OCI-LY7 (cell line): ENCODE data around the gene TMEM144. TPM values are rescaled to one million over a fixed set of nuclear protein-coding genes. Genes with fewer than 3 reads are reported as not detected.

Experiments
- BruUV-seq: library from RNA; stranded (reverse); fragments of 400-500 nt; replicated peaks from 2 replicates; lab custom pipeline; 2021; lab: Mats Ljungman, UMichigan
- CTCF ChIA-PET: fragments of 300-600 bp; sonication (Branson Sonifier 250); formaldehyde crosslinking; loops from one replicate; lab custom pipeline; 2022; ENCODE audit warnings: antibody characterized with exemption; ENCODE audit not compliant: unreplicated experiment; lab: Charles Lee
- POLR2A ChIA-PET: fragments of 300-600 bp; sonication (Branson Sonifier 250); formaldehyde crosslinking; loops from one replicate; lab custom pipeline; 2022; ENCODE audit warnings: antibody characterized with exemption; lab: Charles Lee
- DNase-seq: peaks from one replicate; pipeline ENCODE4 v3.0.0-alpha.2; 2015; ENCODE audit warnings: low spot score
- H2AFZ ChIP-seq: fragments of 200-600 bp; sonication (generic), shearing (Covaris generic); 2 replicates; pipeline ENCODE4 v1.6.1; 2014; ENCODE audit warnings: mild to moderate bottlenecking, antibody characterized with exemption, low read length, moderate library complexity
- H3K27ac ChIP-seq: fragments of 200-600 bp; sonication (generic); 2 replicates; pipeline ENCODE4 v1.5.1; 2014; ENCODE audit warnings: mixed run types, low read depth, mild to moderate bottlenecking, moderate library complexity, low read length, inconsistent platforms; ENCODE audit not compliant: poor library complexity, severe bottlenecking
- H3K36me3 ChIP-seq: fragments of 200-600 bp; sonication (generic); 2 replicates; pipeline ENCODE4 v1.6.1; 2014; ENCODE audit warnings: mild to moderate bottlenecking, antibody characterized with exemption, low read length, moderate library complexity, mixed read lengths; ENCODE audit not compliant: insufficient read depth
- H3K4me1 ChIP-seq: fragments of 200-600 bp; sonication (generic); 2 replicates; pipeline ENCODE4 v1.5.1; 2014; ENCODE audit warnings: mild to moderate bottlenecking, low read length; ENCODE audit not compliant: insufficient read depth, poor library complexity, severe bottlenecking
- H3K4me2 ChIP-seq: fragments of 200-600 bp; sonication (generic); 2 replicates; pipeline ENCODE4 v1.6.1; 2014; ENCODE audit warnings: mild to moderate bottlenecking, low read length
- H3K4me3 ChIP-seq: fragments of 200-600 bp; sonication (generic); 2 replicates; pipeline ENCODE4 v1.5.1; 2014; ENCODE audit warnings: mild to moderate bottlenecking, low read depth, low read length; ENCODE audit not compliant: poor library complexity, severe bottlenecking
- H3K79me2 ChIP-seq: fragments of 200-600 bp; sonication (generic); 2 replicates; pipeline ENCODE4 v1.6.1; 2016; ENCODE audit warnings: low read depth, mild to moderate bottlenecking, low read length, moderate library complexity, mixed read lengths; ENCODE audit not compliant: insufficient read depth
- H3K9me2 ChIP-seq: fragments of 200-600 bp; sonication (generic); 2 replicates; pipeline ENCODE4 v1.6.1; 2016; ENCODE audit warnings: mild to moderate bottlenecking, low read length, mixed read lengths; ENCODE audit not compliant: insufficient read depth
- H3K9me3 ChIP-seq: fragments of 200-600 bp; sonication (generic); 2 replicates; pipeline ENCODE4 v1.6.1; 2014; ENCODE audit warnings: mild to moderate bottlenecking, mixed run types, low read length, mixed read lengths
- H4K20me1 ChIP-seq: fragments of 200-600 bp; sonication (generic); 2 replicates; pipeline ENCODE4 v1.6.1; 2014; ENCODE audit warnings: mild to moderate bottlenecking, antibody characterized with exemption, low read length, moderate library complexity, mixed read lengths; ENCODE audit not compliant: insufficient read depth
- EZH2phosphoT487 ChIP-seq: fragments of 200-600 bp; sonication (generic); IDR thresholded peaks from 2 replicates; pipeline ENCODE4 v1.6.1; 2018; ENCODE audit warnings: low read depth, borderline replicate concordance, mild to moderate bottlenecking, mixed run types, antibody characterized with exemption, low read length, moderate library complexity, mixed read lengths
- intact Hi-C: fragments of 100-400 bp; cut with micrococcal nuclease; formaldehyde crosslinking; loops from one replicate; pipeline ENCODE4 v1.10.0; 2022; ENCODE audit not compliant: unreplicated experiment
- total RNA-seq, 2 experiments: library from RNA; depleted of rRNA in 1 of 2; stranded (reverse); fragments of >200 nt in 1 of 2; shearing (Covaris generic) in 1 of 2; gene quantifications; 2 replicates each; pipeline ENCODE4 v1.2.3, GENCODE V29; 2014 to 2022
- TF ChIP-seq, protein P1 (sequence below): fragments of 200-600 bp; sonication (generic); conservative IDR thresholded peaks from 2 replicates; pipeline ENCODE4 v1.5.1; 2014; ENCODE audit warnings: mild to moderate bottlenecking, antibody characterized with exemption, low read length, moderate library complexity, mixed read lengths

Gene TMEM144
- total RNA-seq, 2 experiments from 2014 or later: 0.30 TPM; not detected in 1

DNA sequence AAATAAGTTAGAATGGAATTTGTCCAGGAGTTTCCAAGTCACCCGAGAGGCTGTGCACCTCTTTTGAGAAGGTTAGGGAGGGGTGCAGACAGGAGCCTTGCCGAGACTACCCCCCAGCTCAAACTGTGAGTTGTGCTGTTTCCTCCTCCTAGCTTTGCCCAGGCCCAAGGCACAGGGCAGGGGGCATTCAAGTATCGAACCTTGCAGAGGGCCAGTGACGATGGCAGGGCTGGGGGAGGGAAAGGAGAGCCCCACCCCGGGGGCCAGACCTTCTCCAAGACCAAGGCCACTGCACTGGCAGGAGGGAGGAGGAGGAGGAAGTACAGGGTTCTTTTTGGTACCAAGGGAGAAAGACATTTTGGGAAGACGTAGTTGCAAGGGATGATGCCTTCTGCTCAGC, 80.6 kb downstream of the TMEM144 start:
- POLR2A ChIA-PET: no interaction called here

DNA sequence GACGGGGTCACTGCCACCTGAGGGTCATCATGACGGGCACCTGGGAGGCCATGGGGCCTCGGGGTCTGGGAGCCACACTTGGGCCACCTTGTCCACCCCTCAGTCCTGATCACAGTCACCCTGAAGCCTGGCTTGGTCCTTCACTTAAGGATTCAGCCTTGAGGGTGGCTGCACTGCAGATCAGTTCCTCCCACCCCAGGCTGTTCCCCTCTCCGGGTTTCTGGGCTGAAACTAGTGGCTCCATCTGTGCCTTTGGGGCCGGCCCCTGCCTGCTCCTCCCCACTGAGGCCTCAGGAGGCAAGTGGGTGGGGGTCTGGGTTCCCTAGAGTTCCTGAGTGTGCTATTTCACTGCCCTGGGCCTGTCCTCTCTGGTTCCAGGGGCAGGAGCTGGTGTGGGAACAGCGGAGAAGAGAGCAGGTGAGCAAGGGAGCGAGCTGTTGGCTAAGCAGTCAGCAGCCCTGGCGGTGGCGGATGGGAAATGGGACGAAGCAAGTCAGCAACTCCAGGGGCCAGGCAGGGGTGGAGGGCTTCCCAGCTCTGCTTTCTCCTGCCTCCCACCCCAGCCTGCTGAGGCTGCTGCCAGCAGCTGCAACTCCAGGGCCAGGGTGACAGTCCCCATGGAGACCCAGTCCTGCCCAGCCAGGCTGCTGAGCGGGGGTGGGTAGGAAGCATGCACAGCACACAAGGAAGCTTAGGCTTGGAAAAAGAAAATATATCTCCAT, 81.2 kb downstream of the TMEM144 start:
- BruUV-seq: no TSS peak
- TF ChIP-seq, protein P1, sequence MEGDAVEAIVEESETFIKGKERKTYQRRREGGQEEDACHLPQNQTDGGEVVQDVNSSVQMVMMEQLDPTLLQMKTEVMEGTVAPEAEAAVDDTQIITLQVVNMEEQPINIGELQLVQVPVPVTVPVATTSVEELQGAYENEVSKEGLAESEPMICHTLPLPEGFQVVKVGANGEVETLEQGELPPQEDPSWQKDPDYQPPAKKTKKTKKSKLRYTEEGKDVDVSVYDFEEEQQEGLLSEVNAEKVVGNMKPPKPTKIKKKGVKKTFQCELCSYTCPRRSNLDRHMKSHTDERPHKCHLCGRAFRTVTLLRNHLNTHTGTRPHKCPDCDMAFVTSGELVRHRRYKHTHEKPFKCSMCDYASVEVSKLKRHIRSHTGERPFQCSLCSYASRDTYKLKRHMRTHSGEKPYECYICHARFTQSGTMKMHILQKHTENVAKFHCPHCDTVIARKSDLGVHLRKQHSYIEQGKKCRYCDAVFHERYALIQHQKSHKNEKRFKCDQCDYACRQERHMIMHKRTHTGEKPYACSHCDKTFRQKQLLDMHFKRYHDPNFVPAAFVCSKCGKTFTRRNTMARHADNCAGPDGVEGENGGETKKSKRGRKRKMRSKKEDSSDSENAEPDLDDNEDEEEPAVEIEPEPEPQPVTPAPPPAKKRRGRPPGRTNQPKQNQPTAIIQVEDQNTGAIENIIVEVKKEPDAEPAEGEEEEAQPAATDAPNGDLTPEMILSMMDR: no peak
- H3K36me3 ChIP-seq: no peaks in the 10 kb centered on the region
- no peak overlapping the region for H3K4me2 ChIP-seq
- H3K79me2 ChIP-seq: no peaks in the 10 kb centered on the region
- H3K4me1 ChIP-seq: no peaks in the 10 kb centered on the region
- DNase-seq: no peak
- no peak overlapping the region for H2AFZ ChIP-seq
- H3K9me2 ChIP-seq: no peaks in the 10 kb centered on the region; the same call in 1 of the 2 replicates
- no peaks in the 10 kb centered on the region for H3K9me3 ChIP-seq
- ChIA-PET POLR2A (no interaction called here), CTCF (no interaction called here)
- no peaks in the 10 kb centered on the region for H4K20me1 ChIP-seq
- no peak overlapping the region for H3K27ac ChIP-seq
- intact Hi-C loops: no loop called here
- H3K4me3 ChIP-seq: no peak overlapping the region

More for the DNA sequence above, 80.6 kb downstream of the TMEM144 start:
- no peaks in the 10 kb centered on the region for H4K20me1 ChIP-seq
- H3K79me2 ChIP-seq: no peaks in the 10 kb centered on the region
- no peak for DNase-seq
- no peaks in the 10 kb centered on the region for H3K4me1 ChIP-seq
- no peak overlapping the region for H3K4me3 ChIP-seq
- no peak for TF ChIP-seq EZH2phosphoT487
- TF ChIP-seq, protein P1: no peak
- H3K9me2 ChIP-seq: no peaks in the 10 kb centered on the region; the same call in 1 of the 2 replicates
- no TSS peak for BruUV-seq
- no peak overlapping the region for H3K4me2 ChIP-seq
- no peak overlapping the region for H2AFZ ChIP-seq
- H3K36me3 ChIP-seq: no peaks in the 10 kb centered on the region
- CTCF ChIA-PET: no interaction called here
- H3K27ac ChIP-seq: no peak overlapping the region
- intact Hi-C loops: no loop called here
- H3K9me3 ChIP-seq: no peaks in the 10 kb centered on the region

DNA sequence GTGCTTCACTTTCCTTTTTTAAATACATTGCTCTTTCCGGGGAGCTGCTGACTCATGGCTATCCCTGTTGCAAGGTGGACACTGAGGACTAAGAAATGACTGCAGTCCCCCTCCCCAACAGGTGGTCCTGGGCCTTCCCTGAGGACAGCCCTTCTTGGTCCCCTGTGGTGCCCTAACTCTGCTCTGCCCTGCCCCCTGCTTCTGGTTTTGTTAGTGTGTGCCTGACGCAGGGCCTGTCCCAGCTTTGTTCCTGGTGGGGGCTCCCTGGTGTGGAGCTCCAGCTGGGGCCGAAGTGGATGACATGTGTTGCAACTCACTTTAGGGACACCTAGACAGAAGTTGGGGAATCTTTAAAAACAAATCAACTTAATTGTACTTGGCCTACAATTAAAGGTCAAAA, 81.9 kb downstream of the TMEM144 start:
- Histone ChIP-seq H3K27ac (no peak overlapping the region), H3K4me3 (no peak overlapping the region), H2AFZ (no peak overlapping the region), H3K79me2 (no peaks in the 10 kb centered on the region), H3K9me2 (no peaks in the 10 kb centered on the region; the same call in 1 of the 2 replicates), H3K9me3 (no peaks in the 10 kb centered on the region), H3K36me3 (no peaks in the 10 kb centered on the region), H3K4me1 (no peaks in the 10 kb centered on the region), H4K20me1 (no peaks in the 10 kb centered on the region), H3K4me2 (no peak overlapping the region)
- CTCF ChIA-PET: no interaction called here
- no peak for TF ChIP-seq EZH2phosphoT487
- TF ChIP-seq, protein P1: no peak
- BruUV-seq: no TSS peak
- intact Hi-C loops: no loop called here
- no peak for DNase-seq
- POLR2A ChIA-PET: interaction anchor here (1.0 kb wide), 1 partner anchor 16 kb away, joined by 4 read pairs; no protein-coding TSS in a partner anchor
